ENCODE results near the gene LORICRIN.

Gene LORICRIN

GRCh38 chr1:153246825-153247224 is 12.7 kb upstream of the LORICRIN start:
- Histone ChIP-seq H3K27me3 (no peaks in the 10 kb centered on the region), H4K20me1 (no peaks in the 10 kb centered on the region), H3K36me3 (no peaks in the 10 kb centered on the region), H3K27ac (no peak overlapping the region), H3K9me3 (peaks cover 9% of the 10 kb centered on the region; the same call in 1 of the 2 replicates), H3K4me2 (no peak overlapping the region), H3K4me3 (no peak overlapping the region), H3K9ac (no peak overlapping the region), H3K4me1 (peaks cover 24% of the 10 kb centered on the region)
- TF ChIP-seq Cebpa-rat (IDR thresholded peaks at IDR 0.05) = no peak

- Histone ChIP-seq H4K20me1 (no peaks in the 10 kb centered on the region), H3K9ac (no peak overlapping the region), H3K4me2 (no peak overlapping the region), H3K4me1 (peaks cover 39% of the 10 kb centered on the region), H3K27me3 (no peaks in the 10 kb centered on the region), H3K36me3 (no peaks in the 10 kb centered on the region), H3K27ac (no peak overlapping the region), H3K4me3 (no peak overlapping the region), H3K9me3 (peaks cover 9% of the 10 kb centered on the region; the same call in 1 of the 2 replicates)
- TF ChIP-seq Cebpa-rat (IDR thresholded peaks at IDR 0.05) = no peak
Observed at GRCh38 chr1:153248176-153248879, 11.2 kb upstream of the LORICRIN start.

DNA sequence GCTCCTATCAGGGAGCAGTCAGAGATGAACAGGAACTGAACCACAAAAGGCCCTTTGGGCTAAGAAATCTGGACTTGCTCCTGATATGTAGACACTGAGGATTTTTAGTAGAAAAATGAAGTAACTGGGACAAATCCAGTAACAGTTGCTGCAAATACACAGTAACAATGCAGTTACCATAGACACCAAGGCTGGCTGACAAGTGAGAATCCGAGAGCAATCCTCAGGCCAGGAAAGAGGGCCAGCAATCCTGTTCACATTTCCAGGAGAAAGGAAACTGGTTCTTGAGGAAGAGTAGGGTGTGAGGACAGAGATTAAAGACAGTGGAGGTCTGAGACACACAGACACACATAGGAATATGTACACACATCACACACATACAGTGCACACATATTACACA is 9.3 kb upstream of the LORICRIN start:
- peaks cover 50% of the 10 kb centered on the region for H3K4me1 ChIP-seq
- H3K27ac ChIP-seq = no peak overlapping the region
- no peaks in the 10 kb centered on the region for H3K36me3 ChIP-seq
- H3K4me3 ChIP-seq = no peak overlapping the region
- H3K4me2 ChIP-seq = peak overlapping the region; percentile 85
- peaks cover under 1% of the 10 kb centered on the region; the same call in 1 of the 2 replicates for H3K9me3 ChIP-seq
- H3K9ac ChIP-seq = no peak overlapping the region
- TF ChIP-seq Cebpa-rat (IDR thresholded peaks at IDR 0.05) = no peak
- no peaks in the 10 kb centered on the region for H4K20me1 ChIP-seq
- H3K27me3 ChIP-seq = no peaks in the 10 kb centered on the region

DNA sequence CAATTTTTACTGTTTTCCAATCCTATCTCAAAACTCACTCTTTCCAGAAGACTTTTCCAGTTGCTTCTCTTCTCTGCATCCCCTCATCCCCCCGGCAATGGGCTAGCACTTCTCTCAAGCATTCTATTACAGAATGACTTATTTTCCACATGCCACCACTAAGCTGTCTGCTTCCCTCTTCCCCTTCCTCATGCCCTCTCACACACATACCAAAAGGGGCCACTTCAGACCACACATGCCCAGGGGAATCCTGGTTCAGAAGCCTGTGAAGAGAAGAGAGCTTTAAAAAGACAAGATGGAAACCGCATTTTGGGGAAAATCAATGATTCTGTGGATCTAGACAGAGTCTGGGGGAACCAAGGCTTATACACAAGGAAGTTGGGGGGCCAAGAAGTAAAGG is 8.4 kb upstream of the LORICRIN start:
- Histone ChIP-seq H3K9me3 (no peaks in the 10 kb centered on the region), H3K36me3 (no peaks in the 10 kb centered on the region), H3K27me3 (no peaks in the 10 kb centered on the region), H3K27ac (peak overlapping the region; percentile 77), H3K4me3 (peak overlapping the region; percentile 36; the same call in 1 of the 2 replicates), H3K9ac (no peak overlapping the region), H3K4me1 (peaks cover 50% of the 10 kb centered on the region), H3K4me2 (peak overlapping the region; percentile 85), H4K20me1 (no peaks in the 10 kb centered on the region)
- no peak for TF ChIP-seq Cebpa-rat (IDR thresholded peaks at IDR 0.05)

- Histone ChIP-seq H3K9me3 (no peaks in the 10 kb centered on the region), H3K27ac (peak overlapping the region; percentile 77), H3K27me3 (no peaks in the 10 kb centered on the region), H4K20me1 (no peaks in the 10 kb centered on the region), H3K4me3 (peak overlapping the region; percentile 36; the same call in 1 of the 2 replicates), H3K9ac (no peak overlapping the region), H3K4me2 (peak overlapping the region; percentile 85), H3K4me1 (peaks cover 50% of the 10 kb centered on the region), H3K36me3 (no peaks in the 10 kb centered on the region)
- no peak for TF ChIP-seq Cebpa-rat (IDR thresholded peaks at IDR 0.05)
Observed at GRCh38 chr1:153251562-153251961, 7.9 kb upstream of the LORICRIN start.

- no peak overlapping the region for H3K27ac ChIP-seq
- H3K27me3 ChIP-seq = no peaks in the 10 kb centered on the region
- H4K20me1 ChIP-seq = no peaks in the 10 kb centered on the region
- H3K4me2 ChIP-seq = peak overlapping the region; percentile 85
- no peaks in the 10 kb centered on the region for H3K36me3 ChIP-seq
- H3K9ac ChIP-seq = no peak overlapping the region
- peaks cover 50% of the 10 kb centered on the region for H3K4me1 ChIP-seq
- no peak overlapping the region for H3K4me3 ChIP-seq
- H3K9me3 ChIP-seq = no peaks in the 10 kb centered on the region
- TF ChIP-seq Cebpa-rat (IDR thresholded peaks at IDR 0.05) = no peak
Observed at GRCh38 chr1:153251988-153252387, 7.5 kb upstream of the LORICRIN start.

- H4K20me1 ChIP-seq = no peaks in the 10 kb centered on the region
- no peak overlapping the region for H3K27ac ChIP-seq
- H3K9ac ChIP-seq = no peak overlapping the region
- no peaks in the 10 kb centered on the region for H3K27me3 ChIP-seq
- no peaks in the 10 kb centered on the region for H3K9me3 ChIP-seq
- H3K4me1 ChIP-seq = peaks cover 50% of the 10 kb centered on the region
- peak overlapping the region; percentile 85; the same call in 1 of the 2 replicates for H3K4me2 ChIP-seq
- H3K4me3 ChIP-seq = no peak overlapping the region
- H3K36me3 ChIP-seq = no peaks in the 10 kb centered on the region
- TF ChIP-seq Cebpa-rat (IDR thresholded peaks at IDR 0.05) = no peak
Observed at GRCh38 chr1:153253076-153253475, 6.4 kb upstream of the LORICRIN start.

DNA sequence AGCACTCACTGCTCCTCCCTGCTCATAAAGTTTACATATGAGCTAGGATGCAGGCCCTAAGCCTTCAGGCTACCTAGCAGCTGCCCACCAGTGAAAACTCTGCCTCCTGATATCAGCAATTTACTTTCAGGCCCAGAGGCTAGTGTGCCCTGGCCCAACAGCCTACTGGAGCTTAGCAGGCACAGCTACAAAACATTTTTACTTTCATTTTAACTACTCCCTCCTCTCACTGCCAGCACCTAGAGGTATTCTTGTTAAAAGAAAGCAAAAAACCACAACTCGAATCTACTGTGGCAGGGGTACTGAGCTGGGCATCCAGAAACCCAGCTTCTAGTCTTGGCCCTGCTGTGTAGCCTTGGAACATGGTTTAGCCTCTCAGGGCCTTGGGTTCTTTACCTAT is 5.8 kb upstream of the LORICRIN start:
- Histone ChIP-seq H3K27ac (peak overlapping the region; percentile 27; the same call in 1 of the 2 replicates), H3K9ac (no peak overlapping the region), H3K9me3 (no peaks in the 10 kb centered on the region), H3K4me2 (peak overlapping the region; percentile 45), H3K4me3 (no peak overlapping the region), H3K27me3 (0 out of 2 replicates have a peak, but pooled peaks cover 1% of the 10 kb centered on the region), H3K36me3 (no peaks in the 10 kb centered on the region), H4K20me1 (no peaks in the 10 kb centered on the region), H3K4me1 (peaks cover 50% of the 10 kb centered on the region)
- no peak for TF ChIP-seq Cebpa-rat (IDR thresholded peaks at IDR 0.05)

DNA sequence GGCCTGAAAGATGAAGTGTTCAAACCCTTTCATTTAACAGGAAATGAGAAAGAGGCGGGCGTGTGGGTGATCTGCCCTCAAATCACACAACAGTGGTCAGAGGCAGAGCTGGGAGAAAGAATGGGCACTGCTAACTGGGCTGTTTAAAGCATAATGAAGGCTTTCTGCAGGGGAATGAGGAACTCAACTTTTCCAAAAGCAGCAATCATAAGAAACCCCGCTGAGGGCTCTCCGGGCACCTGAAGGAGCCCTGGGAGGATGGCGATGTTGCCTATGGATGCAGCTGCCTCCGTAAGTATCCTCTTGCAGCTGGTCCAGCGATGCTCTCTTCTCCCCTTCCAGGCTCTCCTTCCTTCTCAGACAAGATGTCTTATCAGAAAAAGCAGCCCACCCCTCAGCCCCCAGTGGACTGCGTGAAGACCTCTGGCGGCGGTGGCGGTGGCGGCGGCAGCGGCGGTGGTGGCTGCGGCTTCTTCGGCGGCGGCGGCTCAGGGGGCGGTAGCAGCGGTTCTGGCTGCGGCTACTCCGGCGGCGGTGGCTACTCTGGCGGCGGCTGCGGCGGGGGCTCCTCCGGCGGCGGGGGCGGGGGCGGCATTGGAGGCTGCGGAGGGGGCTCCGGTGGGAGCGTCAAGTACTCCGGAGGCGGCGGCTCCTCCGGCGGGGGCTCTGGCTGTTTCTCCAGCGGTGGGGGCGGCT is 1.2 kb downstream of the LORICRIN start:
- Histone ChIP-seq H3K9ac (peak overlapping the region; percentile 65; the same call in 1 of the 2 replicates), H3K27me3 (peaks cover 54% of the 10 kb centered on the region), H3K4me3 (peak overlapping the region; percentile 72)

More for the DNA sequence above, 1.2 kb downstream of the LORICRIN start:
- Histone ChIP-seq H3K27ac (no peak overlapping the region), H3K4me1 (peaks cover 36% of the 10 kb centered on the region), H4K20me1 (peaks cover 8% of the 10 kb centered on the region; the same call in 1 of the 2 replicates), H3K9me3 (peaks cover 10% of the 10 kb centered on the region), H3K36me3 (no peaks in the 10 kb centered on the region), H3K4me2 (peak overlapping the region; percentile 100)
- no peak for TF ChIP-seq Cebpa-rat (IDR thresholded peaks at IDR 0.05)
